Activated CD8-positive, alpha-beta T cell treated with anti-CD3 and anti-CD28 coated beads for 36 hours (primary cell): ENCODE measurements around the gene TUBGCP2. TPM values are rescaled to one million over a fixed set of nuclear protein-coding genes. Genes with fewer than 3 reads are reported as not detected.

Experiments used
- ATAC-seq: fragments of 200-7000 bp; cut with Tn5 transposase; one replicate; pipeline ENCODE4 v1.10.0; 2021; ENCODE audit warnings: mild to moderate bottlenecking, moderate library complexity
- CTCF ChIA-PET: fragments of 350-600 bp; sonication (Branson Sonifier 250); formaldehyde crosslinking; loops from one replicate; lab custom pipeline; 2021; ENCODE audit warnings: antibody characterized with exemption; lab: Charles Lee
- POLR2A ChIA-PET: fragments of 350-600 bp; sonication (Branson Sonifier 250); formaldehyde crosslinking; loops from one replicate; lab custom pipeline; 2021; ENCODE audit warnings: antibody characterized with exemption; lab: Charles Lee
- DNase-seq: peaks from one replicate; pipeline ENCODE4 v3.0.0-alpha.2; 2020
- H3K27ac Mint-ChIP-seq: one replicate; pipeline ENCODE4 v1.8.0; 2021; ENCODE audit warnings: mild to moderate bottlenecking, mixed read lengths
- H3K27me3 Mint-ChIP-seq: one replicate; pipeline ENCODE4 v1.8.0; 2021; ENCODE audit warnings: mixed read lengths
- H3K36me3 Mint-ChIP-seq: one replicate; pipeline ENCODE4 v1.8.0; 2021; ENCODE audit warnings: low read depth, mixed read lengths
- H3K4me1 Mint-ChIP-seq: one replicate; pipeline ENCODE4 v1.8.0; 2021; ENCODE audit warnings: low read depth, mixed read lengths
- H3K4me3 Mint-ChIP-seq: one replicate; pipeline ENCODE4 v1.8.0; 2021; ENCODE audit warnings: mild to moderate bottlenecking, moderate library complexity, mixed read lengths
- H3K9me3 Mint-ChIP-seq: one replicate; pipeline ENCODE4 v1.8.0; 2021; ENCODE audit warnings: mixed read lengths
- intact Hi-C: fragments of 100-400 bp; cut with micrococcal nuclease; formaldehyde crosslinking; loops from one replicate; pipeline ENCODE4 v1.10.0; 2022
- total RNA-seq, 2 experiments: library from RNA; stranded (reverse); gene quantifications; one replicate each; pipeline ENCODE4 v1.2.3, GENCODE V29; 2021
- TF ChIP-seq, protein P1 (sequence below): fragments of 200-600 bp; IDR thresholded peaks from one replicate; pipeline ENCODE4 v1.8.0; 2022; ENCODE audit warnings: antibody characterized with exemption, mild to moderate bottlenecking

TUBGCP2 gene, protein sequence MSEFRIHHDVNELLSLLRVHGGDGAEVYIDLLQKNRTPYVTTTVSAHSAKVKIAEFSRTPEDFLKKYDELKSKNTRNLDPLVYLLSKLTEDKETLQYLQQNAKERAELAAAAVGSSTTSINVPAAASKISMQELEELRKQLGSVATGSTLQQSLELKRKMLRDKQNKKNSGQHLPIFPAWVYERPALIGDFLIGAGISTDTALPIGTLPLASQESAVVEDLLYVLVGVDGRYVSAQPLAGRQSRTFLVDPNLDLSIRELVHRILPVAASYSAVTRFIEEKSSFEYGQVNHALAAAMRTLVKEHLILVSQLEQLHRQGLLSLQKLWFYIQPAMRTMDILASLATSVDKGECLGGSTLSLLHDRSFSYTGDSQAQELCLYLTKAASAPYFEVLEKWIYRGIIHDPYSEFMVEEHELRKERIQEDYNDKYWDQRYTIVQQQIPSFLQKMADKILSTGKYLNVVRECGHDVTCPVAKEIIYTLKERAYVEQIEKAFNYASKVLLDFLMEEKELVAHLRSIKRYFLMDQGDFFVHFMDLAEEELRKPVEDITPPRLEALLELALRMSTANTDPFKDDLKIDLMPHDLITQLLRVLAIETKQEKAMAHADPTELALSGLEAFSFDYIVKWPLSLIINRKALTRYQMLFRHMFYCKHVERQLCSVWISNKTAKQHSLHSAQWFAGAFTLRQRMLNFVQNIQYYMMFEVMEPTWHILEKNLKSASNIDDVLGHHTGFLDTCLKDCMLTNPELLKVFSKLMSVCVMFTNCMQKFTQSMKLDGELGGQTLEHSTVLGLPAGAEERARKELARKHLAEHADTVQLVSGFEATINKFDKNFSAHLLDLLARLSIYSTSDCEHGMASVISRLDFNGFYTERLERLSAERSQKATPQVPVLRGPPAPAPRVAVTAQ
- total RNA-seq, result 10 to 100 TPM; 54.1 to 57.5 TPM

DNA sequence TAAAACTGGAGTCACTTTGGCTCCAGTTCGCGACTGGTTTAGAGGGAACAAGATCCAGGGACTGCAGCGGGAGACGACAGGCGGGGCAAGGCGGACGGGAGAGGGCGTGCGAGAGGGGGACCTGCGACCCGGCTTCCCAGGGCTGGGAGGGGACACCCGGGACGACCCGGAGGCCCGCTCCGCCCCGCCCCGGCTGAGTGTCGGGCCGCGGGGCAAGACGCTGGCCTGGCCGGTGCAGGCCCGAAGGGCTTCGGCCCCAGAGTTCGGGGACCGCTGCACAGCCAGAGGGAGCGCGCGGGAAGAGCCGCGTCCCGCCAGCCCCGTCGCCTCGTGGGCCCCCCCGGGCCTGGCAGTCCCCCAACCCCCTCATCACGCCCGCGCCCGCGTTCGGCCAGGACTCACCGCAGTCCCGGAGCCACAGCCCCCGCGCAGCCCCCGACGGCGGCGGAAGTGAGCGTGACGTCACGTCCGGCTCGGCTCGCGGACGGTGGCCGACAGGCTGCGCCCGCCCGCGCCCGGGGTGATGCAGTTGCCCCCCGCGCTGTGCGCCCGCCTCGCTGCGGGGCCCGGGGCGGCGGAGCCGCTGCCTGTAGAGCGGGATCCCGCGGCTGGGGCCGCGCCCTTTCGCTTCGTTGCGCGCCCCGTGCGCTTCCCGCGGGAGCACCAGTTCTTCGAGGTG is at the start of gene TUBGCP2, which contains the start of gene ZNF511:
Gene TUBGCP2 (minus strand): TSS at position 452 of the 679 bp plus-strand sequence. CDS start 5,931 bp downstream, outside the sequence.
Gene ZNF511 (plus strand): TSS at position 494 of the 679 bp plus-strand sequence. CDS start 30 bp downstream, at position 524.
- Mint-ChIP-seq H3K27ac (peak within 1 kb of the TSS; percentile 98), H3K9me3 (no peaks in the 10 kb centered on the region), H3K4me3 (peak within 1 kb of the TSS; percentile 95), H3K4me1 (peaks cover 29% of the 10 kb centered on the region), H3K27me3 (no peaks in the 10 kb centered on the region), H3K36me3 (peaks cover 9% of the 10 kb centered on the region)
- intact Hi-C loops, result no loop called here
- TF ChIP-seq, protein P1, sequence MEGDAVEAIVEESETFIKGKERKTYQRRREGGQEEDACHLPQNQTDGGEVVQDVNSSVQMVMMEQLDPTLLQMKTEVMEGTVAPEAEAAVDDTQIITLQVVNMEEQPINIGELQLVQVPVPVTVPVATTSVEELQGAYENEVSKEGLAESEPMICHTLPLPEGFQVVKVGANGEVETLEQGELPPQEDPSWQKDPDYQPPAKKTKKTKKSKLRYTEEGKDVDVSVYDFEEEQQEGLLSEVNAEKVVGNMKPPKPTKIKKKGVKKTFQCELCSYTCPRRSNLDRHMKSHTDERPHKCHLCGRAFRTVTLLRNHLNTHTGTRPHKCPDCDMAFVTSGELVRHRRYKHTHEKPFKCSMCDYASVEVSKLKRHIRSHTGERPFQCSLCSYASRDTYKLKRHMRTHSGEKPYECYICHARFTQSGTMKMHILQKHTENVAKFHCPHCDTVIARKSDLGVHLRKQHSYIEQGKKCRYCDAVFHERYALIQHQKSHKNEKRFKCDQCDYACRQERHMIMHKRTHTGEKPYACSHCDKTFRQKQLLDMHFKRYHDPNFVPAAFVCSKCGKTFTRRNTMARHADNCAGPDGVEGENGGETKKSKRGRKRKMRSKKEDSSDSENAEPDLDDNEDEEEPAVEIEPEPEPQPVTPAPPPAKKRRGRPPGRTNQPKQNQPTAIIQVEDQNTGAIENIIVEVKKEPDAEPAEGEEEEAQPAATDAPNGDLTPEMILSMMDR, result no peak
- peak; percentile 88 for DNase-seq
- peak; percentile 72 for ATAC-seq
- ChIA-PET CTCF (interaction anchor here (0.7 to 2.9 kb wide), 24 partner anchors 9 to 208 kb away, joined by 3 to 22 read pairs (median 5); partner anchors contain the start of gene ADAM8), POLR2A (interaction anchor here (1.0 to 2.0 kb wide), 4 partner anchors 21 to 49 kb away, joined by 4 to 8 read pairs (median 6); no protein-coding TSS in a partner anchor)

DNA sequence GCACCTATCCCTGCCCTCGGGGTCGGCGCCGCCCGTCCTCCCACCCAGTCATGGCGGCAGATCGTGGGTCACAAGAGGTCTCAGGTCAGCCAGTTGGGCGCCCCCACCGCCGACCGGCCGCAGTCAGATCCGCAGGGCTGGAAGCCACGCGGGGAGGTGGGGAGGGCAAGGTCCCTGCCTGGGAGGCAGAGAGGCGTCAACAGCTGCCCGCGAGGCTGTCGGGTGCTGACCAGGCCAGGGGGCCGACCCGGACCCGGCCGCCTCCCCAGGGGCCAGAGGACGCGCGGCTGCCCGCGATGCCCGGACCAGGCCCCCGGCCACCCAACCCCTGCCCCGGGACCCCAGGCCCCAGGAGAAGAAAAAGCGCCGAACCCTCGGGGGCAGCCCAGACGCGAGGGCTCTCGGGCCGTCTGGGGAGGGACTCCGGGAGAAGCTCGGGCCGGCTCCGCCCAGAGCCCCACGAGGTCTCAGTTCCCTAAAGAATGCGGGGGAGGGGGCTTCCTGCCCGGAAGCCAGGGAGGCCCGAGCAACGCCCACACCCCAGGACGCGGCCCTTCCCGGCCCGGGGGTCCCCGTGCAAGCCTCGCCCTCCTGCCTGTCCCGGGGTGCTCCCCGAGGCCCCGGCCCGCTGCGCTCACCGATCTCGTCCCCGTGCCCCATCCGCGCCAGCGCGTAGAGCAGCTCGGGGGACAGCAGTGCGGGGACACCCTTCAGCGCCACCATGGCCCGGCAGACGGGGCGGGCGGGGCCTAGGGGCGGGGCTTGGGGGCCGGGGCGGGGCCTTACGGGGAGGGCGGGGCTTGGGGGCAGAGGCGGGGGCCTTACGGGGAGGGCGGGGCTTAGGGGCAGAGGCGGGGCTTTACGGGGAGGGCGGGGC is 48.9 kb upstream of the TUBGCP2 start, which contains the start of gene FUOM:
Gene FUOM (minus strand): TSS at position 735 of the 877 bp plus-strand sequence. CDS start 12 bp downstream, at position 723.
- CTCF ChIA-PET, result interaction anchor here (1.0 to 2.6 kb wide), 3 partner anchors 22 to 33 kb away, joined by 3 to 11 read pairs (median 3); no protein-coding TSS in a partner anchor
- intact Hi-C loops, result no loop called here
- H3K27ac Mint-ChIP-seq, result peak within 1 kb of the TSS; percentile 82

DNA sequence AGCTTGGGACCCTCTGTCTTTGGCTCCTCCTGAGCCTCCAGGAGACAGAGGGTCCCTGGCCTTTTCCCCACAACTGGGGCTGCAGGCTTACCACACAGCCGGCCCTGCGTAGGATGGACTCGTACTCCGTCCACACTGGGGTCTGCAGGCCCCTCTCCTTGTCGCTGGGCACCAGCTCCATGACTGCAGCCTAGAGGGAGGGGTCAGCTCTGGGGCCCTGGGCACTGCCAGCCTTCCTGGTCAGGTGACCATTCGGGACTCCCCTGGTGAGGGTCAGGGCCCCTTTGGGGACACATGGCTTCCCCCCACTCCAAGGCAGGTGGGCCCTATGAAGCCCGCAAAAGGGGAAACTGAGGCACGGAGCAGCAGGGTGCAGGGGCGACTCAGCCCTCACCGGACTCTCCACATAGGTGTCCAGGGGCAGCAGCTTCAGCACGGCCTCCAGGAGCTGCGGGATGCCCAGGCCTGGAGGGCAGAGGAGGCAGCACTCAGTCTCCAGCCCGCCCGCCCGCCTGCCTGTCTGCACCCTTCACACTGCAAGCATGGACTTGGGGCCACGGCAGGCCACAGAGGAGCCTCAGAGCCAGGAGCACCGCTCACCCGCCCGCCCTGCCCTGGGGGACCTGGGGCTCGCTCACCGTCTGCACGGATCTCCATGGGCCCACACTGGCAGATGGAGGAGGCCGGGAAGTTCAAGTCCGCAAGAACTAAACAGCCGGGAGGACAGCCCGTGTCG is 48.0 kb upstream of the TUBGCP2 start:
- TF ChIP-seq, protein P1, result no peak
- Mint-ChIP-seq H3K9me3 (no peaks in the 10 kb centered on the region), H3K27ac (peak overlapping the region; percentile 82), H3K27me3 (no peaks in the 10 kb centered on the region), H3K4me3 (peak overlapping the region; percentile 82), H3K4me1 (peaks cover 8% of the 10 kb centered on the region), H3K36me3 (peaks cover 5% of the 10 kb centered on the region)
- no peak for ATAC-seq
- ChIA-PET CTCF (interaction anchor here (1.3 to 2.6 kb wide), 3 partner anchors 21 to 27 kb away, joined by 3 to 11 read pairs (median 7); no protein-coding TSS in a partner anchor), POLR2A (interaction anchor here (1.3 to 3.7 kb wide), 5 partner anchors 9 to 34 kb away, joined by 3 to 20 read pairs (median 6); partner anchors contain the start of gene PRAP1)
- intact Hi-C loops, result no loop called here
- DNase-seq, result peak; percentile 23

More for the DNA sequence above, 48.9 kb upstream of the TUBGCP2 start, which contains the start of gene FUOM:
- TF ChIP-seq, protein P1, result no peak
- Mint-ChIP-seq H3K9me3 (no peaks in the 10 kb centered on the region), H3K36me3 (peaks cover 10% of the 10 kb centered on the region), H3K4me1 (peaks cover 14% of the 10 kb centered on the region), H3K4me3 (peak within 1 kb of the TSS; percentile 82), H3K27me3 (no peaks in the 10 kb centered on the region)
- peak; percentile 84 for DNase-seq
- POLR2A ChIA-PET, result interaction anchor here (0.7 to 3.7 kb wide), 7 partner anchors 10 to 910 kb away, joined by 3 to 20 read pairs (median 5); partner anchors contain the start of gene PRAP1
- ATAC-seq, result peak; percentile 91
